Putamen (tissue), 1 donor: ENCODE data around the gene YIF1A.
"Not testable (repeated sequence)": the region's sequence is repeated elsewhere in the genome, so short reads cannot be mapped to it uniquely, and the experiment has no call there.

ENCODE experiments used
- DNase-seq: peaks from one replicate; pipeline ENCODE4 v3.0.0-alpha.2; 2016; ENCODE audit warnings: low spot score

YIF1A gene

DNA sequence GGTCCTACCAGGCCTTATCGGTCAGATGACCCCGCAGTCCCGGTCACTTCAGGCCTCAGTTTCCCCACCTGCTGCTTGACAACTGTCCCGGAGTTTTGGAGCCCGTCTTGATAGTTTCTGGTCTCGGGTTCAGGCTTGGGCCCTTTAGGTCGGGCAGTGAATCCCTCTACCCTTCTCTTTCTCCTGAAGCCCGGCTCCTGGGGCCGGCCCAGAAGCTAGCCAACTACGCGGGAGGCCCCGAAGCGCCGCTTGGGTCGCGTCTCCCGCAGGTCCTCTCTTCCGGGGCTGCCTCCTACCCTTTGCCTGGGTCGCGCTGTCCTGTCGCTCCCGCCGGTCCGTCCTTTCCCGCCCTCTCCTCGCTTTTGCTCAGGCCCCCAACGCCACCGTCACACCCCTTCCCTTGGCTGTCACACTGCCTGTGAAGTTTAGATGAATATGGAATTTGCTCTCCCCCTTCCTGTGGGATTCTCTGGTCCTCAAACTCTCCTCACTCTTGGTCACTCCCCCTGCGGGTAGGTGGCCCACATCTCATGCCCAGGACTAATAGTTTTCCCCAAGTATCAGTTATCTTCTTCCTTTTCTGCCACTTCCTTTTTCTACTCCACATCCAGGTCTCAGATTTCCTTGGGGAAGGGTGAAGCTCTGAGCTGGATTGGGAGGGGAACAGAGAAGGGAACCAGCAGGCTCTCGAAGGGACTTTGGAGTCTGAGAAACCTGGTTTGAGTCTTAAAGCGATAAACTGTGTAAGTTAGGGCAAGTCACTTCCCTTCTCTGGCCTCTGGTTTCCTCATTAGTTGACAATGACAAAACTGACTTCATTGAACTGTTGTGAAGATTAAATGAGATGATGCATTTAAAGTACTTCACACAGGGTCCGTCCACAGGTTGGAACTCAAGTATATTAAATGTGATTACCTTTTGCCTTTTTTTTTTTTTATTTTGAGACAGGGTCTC, 19.7 kb downstream of the YIF1A start:
- no peak for DNase-seq

- DNase-seq, result peak; percentile 99
These were observed 20.5 kb downstream of the YIF1A start, which contains the start of gene RAB1B for GRCh38 chr11:66268244-66268951. Gene RAB1B, plus strand, starts transcription at chr11:66268639. Its CDS starts 41 bp downstream, at chr11:66268680.

GRCh38 chr11:66267379-66268243, 21.3 kb downstream of the YIF1A start:
- DNase-seq, result peak; percentile 90

GRCh38 chr11:66267039-66267378, 21.9 kb downstream of the YIF1A start:
- no peak for DNase-seq

DNA sequence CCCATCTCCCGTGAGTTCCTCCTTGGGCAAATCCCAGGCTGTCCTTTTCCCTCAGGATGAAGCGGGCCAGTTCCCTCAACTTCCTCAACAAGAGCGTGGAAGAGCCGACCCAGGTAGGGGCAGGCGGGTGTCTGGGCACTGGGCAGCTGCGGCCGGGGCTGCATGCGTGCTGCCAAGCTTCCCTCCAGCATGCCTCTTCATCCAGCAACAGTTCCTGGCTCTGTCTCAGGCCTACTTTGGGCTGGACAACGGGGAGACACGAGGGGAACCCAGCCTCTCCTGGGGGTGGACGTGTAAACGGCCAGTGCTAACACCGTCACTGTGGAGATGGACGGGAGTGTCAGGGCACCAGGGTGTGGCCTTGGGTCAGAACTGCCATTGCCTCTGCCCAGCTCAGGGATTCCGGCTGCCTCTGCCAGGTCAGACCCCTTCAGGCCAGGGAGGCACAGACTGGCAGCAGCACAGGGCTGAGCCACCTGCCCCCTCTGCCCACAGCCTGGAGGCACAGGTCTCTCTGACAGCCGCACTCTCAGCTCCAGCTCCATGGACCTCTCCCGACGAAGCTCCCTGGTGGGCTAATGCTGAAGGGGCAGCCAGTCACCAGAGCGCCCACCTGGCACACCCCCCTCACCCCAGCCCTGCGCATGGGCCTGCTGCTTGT, 22.4 kb downstream of the YIF1A start:
- no peak for DNase-seq

DNA sequence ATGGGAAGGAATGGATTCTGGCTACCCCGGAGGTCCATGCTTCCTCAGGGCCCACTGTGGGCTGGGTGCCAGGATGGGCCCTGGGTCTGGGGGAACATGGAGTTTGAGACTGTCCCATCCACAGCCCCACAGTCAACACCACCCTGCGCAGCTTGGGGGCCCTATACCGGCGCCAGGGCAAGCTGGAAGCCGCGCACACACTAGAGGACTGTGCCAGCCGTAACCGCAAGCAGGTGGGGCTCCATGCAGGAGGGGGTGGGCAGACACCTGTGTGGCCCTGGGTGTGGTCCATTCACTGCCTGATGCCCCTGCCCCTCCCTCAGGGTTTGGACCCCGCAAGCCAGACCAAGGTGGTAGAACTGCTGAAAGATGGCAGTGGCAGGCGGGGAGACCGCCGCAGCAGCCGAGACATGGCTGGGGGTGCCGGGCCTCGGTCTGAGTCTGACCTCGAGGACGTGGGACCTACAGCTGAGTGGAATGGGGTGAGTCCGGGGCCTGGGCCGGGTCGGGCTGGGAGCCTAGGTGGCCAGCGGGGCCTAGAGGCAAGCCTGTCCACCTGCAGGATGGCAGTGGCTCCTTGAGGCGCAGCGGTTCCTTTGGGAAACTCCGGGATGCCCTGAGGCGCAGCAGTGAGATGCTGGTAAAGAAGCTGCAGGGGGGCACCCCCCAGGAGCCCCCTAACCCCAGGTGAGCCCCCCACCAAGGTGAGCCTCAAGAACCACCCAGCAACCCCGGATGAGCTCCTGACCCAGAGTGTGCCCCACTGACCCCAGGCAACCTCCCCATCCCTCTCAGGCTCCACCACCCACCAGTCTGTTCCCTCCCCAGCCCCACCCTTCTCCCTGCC, 23.2 kb downstream of the YIF1A start:
- DNase-seq, result no peak

DNA sequence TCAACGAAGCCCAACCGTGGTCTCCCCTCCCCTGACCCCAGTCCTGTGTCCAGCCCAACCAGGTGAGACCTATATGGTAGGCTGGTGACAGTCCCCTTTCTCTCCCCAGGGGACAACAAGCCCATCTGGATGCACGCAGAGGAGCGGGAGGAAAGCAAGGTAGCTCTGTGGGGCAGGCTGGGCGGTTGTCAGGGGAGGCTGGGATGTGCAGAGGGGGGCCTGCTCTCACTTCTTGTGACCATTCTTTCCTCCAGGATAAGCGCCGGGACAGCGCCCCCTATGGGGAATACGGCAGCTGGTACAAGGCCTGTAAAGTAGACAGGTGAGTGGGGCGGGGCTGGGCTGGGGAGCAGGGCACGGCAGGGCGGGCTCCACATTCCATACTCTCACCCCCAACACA, 24.0 kb downstream of the YIF1A start:
- DNase-seq, result no peak

GRCh38 chr11:66264383-66264782, 24.6 kb downstream of the YIF1A start:
- no peak for DNase-seq

- no peak for DNase-seq
These were observed 25.2 kb downstream of the YIF1A start for GRCh38 chr11:66263785-66264184.

GRCh38 chr11:66263231-66263630, 25.7 kb downstream of the YIF1A start:
- no peak for DNase-seq

DNA sequence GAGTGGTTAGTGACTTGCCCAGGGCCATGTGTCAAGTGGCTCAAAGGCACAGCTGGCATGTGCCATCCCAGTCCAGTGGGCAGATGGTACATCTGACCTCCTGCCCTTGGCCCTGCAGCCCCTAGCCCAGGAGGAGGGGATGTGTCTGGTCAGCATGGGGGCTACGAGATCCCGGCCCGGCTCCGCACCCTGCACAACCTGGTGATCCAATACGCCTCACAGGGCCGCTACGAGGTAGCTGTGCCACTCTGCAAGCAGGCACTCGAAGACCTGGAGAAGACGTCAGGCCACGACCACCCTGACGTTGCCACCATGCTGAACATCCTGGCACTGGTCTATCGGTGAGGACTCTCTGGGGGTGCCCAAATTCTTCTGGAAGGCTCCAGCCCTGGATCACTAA, 26.2 kb downstream of the YIF1A start:
- no peak for DNase-seq

GRCh38 chr11:66262191-66262590, 26.8 kb downstream of the YIF1A start:
- no peak for DNase-seq

DNA sequence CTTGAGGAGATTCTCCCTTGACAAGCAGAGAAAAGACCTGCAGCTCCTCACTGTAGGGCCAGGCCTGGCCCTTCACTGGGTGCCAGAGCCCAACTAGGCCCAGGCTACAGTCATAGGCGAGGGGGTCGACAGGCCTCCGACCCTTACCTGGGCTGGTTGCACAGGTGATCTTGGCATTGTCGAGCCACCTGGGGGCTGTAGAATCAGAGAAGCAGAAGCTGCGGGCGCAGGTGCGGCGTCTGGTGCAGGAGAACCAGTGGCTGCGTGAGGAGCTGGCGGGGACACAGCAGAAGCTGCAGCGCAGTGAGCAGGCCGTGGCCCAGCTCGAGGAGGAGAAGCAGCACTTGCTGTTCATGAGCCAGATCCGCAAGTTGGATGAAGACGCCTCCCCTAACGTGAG, 27.4 kb downstream of the YIF1A start:
- no peak for DNase-seq

DNA sequence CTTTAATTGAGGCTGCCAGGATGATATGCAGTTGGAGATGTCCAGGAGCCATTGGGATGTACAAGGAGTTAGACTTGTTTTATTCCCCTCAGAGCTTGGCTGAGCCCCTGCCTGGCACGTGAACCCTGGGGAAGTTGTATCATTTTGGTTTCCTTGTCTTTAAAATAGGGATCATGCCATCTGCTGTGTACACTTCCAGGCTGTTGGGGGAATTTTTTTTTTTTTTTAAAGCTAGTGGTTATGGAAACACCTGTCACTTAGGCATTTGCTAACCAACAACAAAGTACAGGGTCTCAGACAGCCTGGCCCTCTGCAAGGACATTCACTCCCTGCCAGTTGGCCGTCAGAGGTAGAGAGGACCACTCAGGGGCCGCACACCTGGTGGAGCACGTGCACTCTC, 29.0 kb downstream of the YIF1A start:
- DNase-seq, result no peak

GRCh38 chr11:66259225-66259624, 29.7 kb downstream of the YIF1A start:
- DNase-seq, result no peak

- DNase-seq, result no peak
These were observed 30.5 kb downstream of the YIF1A start for GRCh38 chr11:66258473-66258893.

- DNase-seq, result not testable (repeated sequence)
These were observed 35.9 kb downstream of the YIF1A start for GRCh38 chr11:66253081-66253480.

- no peak for DNase-seq
These were observed 37.1 kb downstream of the YIF1A start for GRCh38 chr11:66251809-66252208.

DNA sequence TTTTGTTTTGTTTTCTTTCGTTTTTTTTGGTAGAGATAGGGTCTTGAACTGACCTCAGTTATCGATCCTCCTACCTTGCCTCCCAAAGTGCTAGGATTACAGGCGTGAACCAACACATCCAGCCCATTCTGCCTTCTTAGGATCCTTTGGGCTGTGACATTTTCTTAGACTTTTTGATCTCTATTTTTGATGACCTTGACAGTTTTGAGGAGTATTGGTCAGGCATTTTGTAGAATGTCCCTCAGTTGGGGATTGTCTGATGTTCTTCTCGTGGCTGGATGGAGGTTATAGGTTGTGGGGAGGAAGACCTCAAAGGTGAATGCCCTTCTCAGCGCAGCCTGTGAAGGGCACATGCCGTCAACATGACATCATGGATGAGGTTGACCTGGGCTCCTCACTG, 40.0 kb downstream of the YIF1A start:
- no peak for DNase-seq

- DNase-seq, result no peak
These were observed 41.1 kb downstream of the YIF1A start for GRCh38 chr11:66247801-66248200.

- no peak for DNase-seq
These were observed 41.6 kb downstream of the YIF1A start for GRCh38 chr11:66247295-66247694.
